IMR-90 (cell line): ENCODE measurements around the gene AHNAK2. TPM values are rescaled to one million over a fixed set of nuclear protein-coding genes. Genes with fewer than 3 reads are reported as not detected.

Source experiments
- ATAC-seq: fragments of 200-7000 bp; cut with Tn5 transposase; 2 replicates; pipeline ENCODE4 v1.9.1; 2020; ENCODE audit warnings: low read depth, mild to moderate bottlenecking, moderate library complexity
- BruUV-seq: library from RNA; stranded (reverse); fragments of 400-500 nt; replicated peaks from 2 replicates; lab custom pipeline; 2021; lab: Mats Ljungman, UMichigan
- CTCF ChIA-PET: fragments of 300-600 bp; formaldehyde crosslinking; extraction: SDS; loops from one replicate; lab custom pipeline; 2021; ENCODE audit warnings: antibody characterized with exemption; lab: Yijun Ruan, JAX
- POLR2A ChIA-PET: fragments of 300-600 bp; sonication (Branson Sonifier 250); formaldehyde crosslinking; loops from one replicate; lab custom pipeline; 2022; ENCODE audit warnings: antibody characterized with exemption; ENCODE audit not compliant: unreplicated experiment; lab: Charles Lee
- DNase-seq: peaks from one replicate; pipeline ENCODE4 v3.0.0; 2013
- H2AFZ ChIP-seq: replicated peaks from 2 replicates; pipeline ENCODE3; 2013; ENCODE audit warnings: low read length, mild to moderate bottlenecking; ENCODE audit not compliant: poor library complexity
- H2AK5ac ChIP-seq: 2 replicates; pipeline ENCODE4 v1.6.1; 2013; ENCODE audit warnings: low read depth, low read length, inconsistent platforms
- H2AK9ac ChIP-seq: replicated peaks from 2 replicates; pipeline ENCODE3; 2013; ENCODE audit warnings: mild to moderate bottlenecking, low read depth, low read length, moderate library complexity; ENCODE audit not compliant: poor library complexity
- H2BK120ac ChIP-seq: 2 replicates; pipeline ENCODE4 v1.6.1; 2013; ENCODE audit warnings: low read depth, low read length, inconsistent platforms
- H2BK15ac ChIP-seq: 3 replicates; pipeline ENCODE4 v1.6.1; 2013; ENCODE audit warnings: low read depth, low read length, inconsistent platforms
- H2BK20ac ChIP-seq: 2 replicates; pipeline ENCODE4 v1.6.1; 2013; ENCODE audit warnings: low read depth, mild to moderate bottlenecking, inconsistent platforms, low read length, moderate library complexity
- H2BK5ac ChIP-seq: 2 replicates; pipeline ENCODE4 v1.6.1; 2013; ENCODE audit warnings: mild to moderate bottlenecking, low read depth, low read length, inconsistent platforms; ENCODE audit not compliant: poor library complexity, severe bottlenecking
- H3K14ac ChIP-seq: replicated peaks from 2 replicates; pipeline ENCODE4 v1.6.1; 2013; ENCODE audit warnings: low read depth, low read length, inconsistent platforms
- H3K18ac ChIP-seq: 2 replicates; pipeline ENCODE4 v1.6.1; 2013; ENCODE audit warnings: low read depth, low read length, control low read depth
- H3K23ac ChIP-seq: 2 replicates; pipeline ENCODE4 v1.6.1; 2013; ENCODE audit warnings: low read depth, low read length, inconsistent platforms
- H3K27ac ChIP-seq: 2 replicates; pipeline ENCODE4 v1.5.1; 2013; ENCODE audit warnings: mild to moderate bottlenecking, control low read depth, low read length; ENCODE audit not compliant: insufficient read depth
- H3K27me3 ChIP-seq: 2 replicates; pipeline ENCODE4 v1.6.1; 2013; ENCODE audit warnings: low read length; ENCODE audit not compliant: control insufficient read depth, insufficient read depth
- H3K36me3 ChIP-seq: 2 replicates; pipeline ENCODE4 v1.6.1; 2013; ENCODE audit warnings: low read length, mixed read lengths; ENCODE audit not compliant: control insufficient read depth, insufficient read depth
- H3K4ac ChIP-seq: 2 replicates; pipeline ENCODE4 v1.6.1; 2013; ENCODE audit warnings: low read depth, low read length, inconsistent platforms
- H3K4me1 ChIP-seq: 2 replicates; pipeline ENCODE4 v1.6.1; 2013; ENCODE audit warnings: low read length, mixed read lengths; ENCODE audit not compliant: control insufficient read depth, insufficient read depth
- H3K4me2 ChIP-seq: 2 replicates; pipeline ENCODE4 v1.6.1; 2013; ENCODE audit warnings: low read depth, mild to moderate bottlenecking, control low read depth, low read length, moderate library complexity
- H3K4me3 ChIP-seq: 2 replicates; pipeline ENCODE4 v1.5.1; 2013; ENCODE audit warnings: low read depth, mild to moderate bottlenecking, control low read depth, low read length, moderate library complexity; ENCODE audit not compliant: insufficient read depth
- H3K56ac ChIP-seq: 2 replicates; pipeline ENCODE4 v1.6.1; 2013; ENCODE audit warnings: low read length, inconsistent platforms; ENCODE audit not compliant: insufficient read depth; ENCODE audit errors: extremely low read depth
- H3K79me1 ChIP-seq, 2 experiments: 2 replicates each; pipeline ENCODE4 v1.6.1; 2013; ENCODE audit warnings: low read length in 2 of 2, inconsistent platforms in 1 of 2, low read depth in 1 of 2
- H3K9ac ChIP-seq: 2 replicates; pipeline ENCODE4 v1.6.1; 2013; ENCODE audit warnings: low read depth, low read length, control low read depth
- H3K9me1 ChIP-seq: 2 replicates; pipeline ENCODE4 v1.6.1; 2013; ENCODE audit warnings: low read length, inconsistent platforms; ENCODE audit not compliant: insufficient read depth
- H3K9me3 ChIP-seq: 2 replicates; pipeline ENCODE4 v1.6.1; 2013; ENCODE audit warnings: low read length; ENCODE audit not compliant: control insufficient read depth, insufficient read depth
- H4K20me1 ChIP-seq: 2 replicates; pipeline ENCODE4 v1.6.1; 2013; ENCODE audit warnings: low read length, inconsistent platforms; ENCODE audit not compliant: insufficient read depth
- H4K5ac ChIP-seq: 2 replicates; pipeline ENCODE4 v1.6.1; 2013; ENCODE audit warnings: mild to moderate bottlenecking, low read depth, low read length, control low read depth
- H4K8ac ChIP-seq, 2 experiments: 2 replicates each; pipeline ENCODE4 v1.6.1; 2013; ENCODE audit warnings: low read depth in 2 of 2, low read length in 2 of 2, control low read depth in 1 of 2, inconsistent platforms in 1 of 2
- H4K91ac ChIP-seq: 2 replicates; pipeline ENCODE4 v1.6.1; 2013; ENCODE audit warnings: low read depth, low read length, inconsistent platforms; ENCODE audit not compliant: insufficient read depth
- BHLHE40 ChIP-seq: fragments of 150-350 bp; IDR thresholded peaks from 2 replicates; pipeline ENCODE4 v1.6.1; 2016; ENCODE audit warnings: mild to moderate bottlenecking, low read depth, low read length
- CEBPB ChIP-seq: IDR thresholded peaks from 2 replicates; pipeline ENCODE4 v1.6.1; 2012; ENCODE audit warnings: low read depth, low read length, improper control_type of control experiment
- CTCF ChIP-seq: conservative IDR thresholded peaks from 2 replicates; pipeline ENCODE4 v1.5.1; 2012; ENCODE audit warnings: mild to moderate bottlenecking, low read depth, low read length, improper control_type of control experiment
- FOS ChIP-seq: fragments of 150-350 bp; IDR thresholded peaks from 2 replicates; pipeline ENCODE4 v1.6.1; 2016; ENCODE audit warnings: low read depth, low read length
- MAZ ChIP-seq: IDR thresholded peaks from 2 replicates; pipeline ENCODE4 v1.6.1; 2012; ENCODE audit warnings: low read depth, mild to moderate bottlenecking, low read length, improper control_type of control experiment, moderate library complexity, borderline replicate concordance
- MXI1 ChIP-seq: IDR thresholded peaks from 2 replicates; pipeline ENCODE4 v1.6.1; 2012; ENCODE audit warnings: low read depth, mild to moderate bottlenecking, low read length, moderate library complexity, borderline replicate concordance
- RAD21 ChIP-seq: IDR thresholded peaks from 2 replicates; pipeline ENCODE4 v1.6.1; 2012; ENCODE audit warnings: low read length, improper control_type of control experiment
- RCOR1 ChIP-seq: IDR thresholded peaks from 2 replicates; pipeline ENCODE4 v1.6.1; 2012; ENCODE audit warnings: mild to moderate bottlenecking, low read length, improper control_type of control experiment; ENCODE audit not compliant: insufficient replicate concordance
- RFX5 ChIP-seq: IDR thresholded peaks from 2 replicates; pipeline ENCODE4 v1.8.0; 2012; ENCODE audit warnings: low read depth, mild to moderate bottlenecking, low read length, moderate library complexity
- WGBS, 2 experiments: methylation state at CpG; one replicate each; pipeline versions ENCODE4 v1.1.5 to v1.1.7; 2013; ENCODE audit warnings: missing lambda C conversion rate in 2 of 2; ENCODE audit not compliant: insufficient read length in 1 of 2; ENCODE audit errors: extremely low coverage in 2 of 2; 5-methylcytosine and 5-hydroxymethylcytosine counted together
- dilution Hi-C: fragments of 300-500 bp; cut with HindIII; formaldehyde crosslinking; loops from one replicate; pipeline ENCODE4 v1.14.3; 2018; ENCODE audit warnings: low sequenced_read_pairs; ENCODE audit not compliant: unreplicated experiment
- in situ Hi-C: fragments of 300-500 bp; cut with MboI; formaldehyde crosslinking; loops from 3 replicates; pipeline ENCODE4 v1.14.3; 2019; ENCODE audit warnings: low sequenced_read_pairs, inconsistent platforms, mixed read lengths
- intact Hi-C: fragments of 100-400 bp; cut with micrococcal nuclease; formaldehyde crosslinking; loops from 2 replicates; pipeline ENCODE4 v1.10.0; 2022
- polyA plus RNA-seq, 3 experiments: library from polyadenylated mRNA; depleted of rRNA; stranded (reverse); fragments of >200 nt; gene quantifications; 2 replicates each; pipeline ENCODE4 v1.2.3, GENCODE V29; 2012; ENCODE audit warnings: low replicate concordance in 1 of 3
- total RNA-seq: library from RNA; depleted of rRNA; stranded (reverse); fragments of >200 nt; gene quantifications from 2 replicates; pipeline ENCODE4 v1.2.3, GENCODE V29; 2012

Gene AHNAK2
- total and polyA plus RNA-seq, 2 of the 4 experiments (the other 2 are of a cell fraction), result 2.6 to 7.9 TPM

DNA sequence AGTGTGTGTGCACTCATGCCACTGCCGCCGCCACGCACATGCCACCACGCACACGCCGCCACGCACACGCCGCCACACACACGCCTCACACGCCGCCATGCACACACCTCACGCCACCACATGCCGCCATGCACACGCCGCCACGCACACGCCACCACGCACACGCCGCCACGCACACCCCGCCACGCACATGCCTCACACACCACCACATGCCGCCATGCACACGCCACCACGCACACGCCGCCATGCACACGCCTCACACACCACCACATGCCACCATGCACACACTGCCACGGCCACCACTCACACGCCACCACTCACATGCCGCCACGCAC, 13.7 kb upstream of the AHNAK2 start:
- Histone ChIP-seq H3K79me1 (peaks cover 0 to 3% of the 10 kb centered on the region in 2 experiments; a peak in 1 of 4 replicates), H2AK5ac (no peak overlapping the region), H4K8ac (no peak overlapping the region), H3K18ac (no peak overlapping the region), H2BK120ac (no peak overlapping the region), H2BK15ac (no peak overlapping the region), H3K4me1 (no peaks in the 10 kb centered on the region), H4K5ac (no peak overlapping the region), H3K9ac (no peak overlapping the region), H4K20me1 (no peaks in the 10 kb centered on the region), H3K27ac (no peak overlapping the region), H2AK9ac (no peak overlapping the region), H3K36me3 (peaks cover 10% of the 10 kb centered on the region; the same call in 1 of the 2 replicates), H3K23ac (no peak overlapping the region), H3K9me3 (no peaks in the 10 kb centered on the region), H2BK20ac (no peak overlapping the region), H4K91ac (no peak overlapping the region), H3K27me3 (no peaks in the 10 kb centered on the region), H2BK5ac (no peak overlapping the region), H2AFZ (no peak overlapping the region), H3K9me1 (0 out of 2 replicates have a peak, but pooled peaks cover 2% of the 10 kb centered on the region), H3K4ac (no peak overlapping the region), H3K56ac (no peak overlapping the region), H3K4me2 (no peak overlapping the region), H3K14ac (no peak overlapping the region), H3K4me3 (no peak overlapping the region)
- POLR2A ChIA-PET, result no interaction called here
- in situ Hi-C loops, result no loop called here
- intact Hi-C loops, result no loop called here
- 98% methylated on average over 30 of the region's 34 CpGs; no CpG with 5 or more reads in 1 of the 2 experiments for WGBS, 2 experiments
- ATAC-seq (no peak), DNase-seq (no peak)
- CTCF ChIA-PET, result no interaction called here
- dilution Hi-C loops, result no loop called here
- BruUV-seq, result no TSS peak
- no peak for TF ChIP-seq CEBPB
- TF ChIP-seq RFX5, result no peak
- TF ChIP-seq FOS, result no peak
- TF ChIP-seq MAZ, result no peak
- TF ChIP-seq CTCF, result no peak
- no peak for TF ChIP-seq MXI1
- TF ChIP-seq RAD21, result no peak
- no peak for TF ChIP-seq RCOR1
- no peak for TF ChIP-seq BHLHE40
